GM19193 (cell line): ENCODE measurements around the gene KRT7.

Experiments used
- POLR2A ChIP-seq: IDR thresholded peaks from 4 replicates; pipeline ENCODE4 v1.6.1; 2011; ENCODE audit not compliant: insufficient read depth, insufficient read length; ENCODE audit errors: extremely low read depth

The KRT7 gene

DNA sequence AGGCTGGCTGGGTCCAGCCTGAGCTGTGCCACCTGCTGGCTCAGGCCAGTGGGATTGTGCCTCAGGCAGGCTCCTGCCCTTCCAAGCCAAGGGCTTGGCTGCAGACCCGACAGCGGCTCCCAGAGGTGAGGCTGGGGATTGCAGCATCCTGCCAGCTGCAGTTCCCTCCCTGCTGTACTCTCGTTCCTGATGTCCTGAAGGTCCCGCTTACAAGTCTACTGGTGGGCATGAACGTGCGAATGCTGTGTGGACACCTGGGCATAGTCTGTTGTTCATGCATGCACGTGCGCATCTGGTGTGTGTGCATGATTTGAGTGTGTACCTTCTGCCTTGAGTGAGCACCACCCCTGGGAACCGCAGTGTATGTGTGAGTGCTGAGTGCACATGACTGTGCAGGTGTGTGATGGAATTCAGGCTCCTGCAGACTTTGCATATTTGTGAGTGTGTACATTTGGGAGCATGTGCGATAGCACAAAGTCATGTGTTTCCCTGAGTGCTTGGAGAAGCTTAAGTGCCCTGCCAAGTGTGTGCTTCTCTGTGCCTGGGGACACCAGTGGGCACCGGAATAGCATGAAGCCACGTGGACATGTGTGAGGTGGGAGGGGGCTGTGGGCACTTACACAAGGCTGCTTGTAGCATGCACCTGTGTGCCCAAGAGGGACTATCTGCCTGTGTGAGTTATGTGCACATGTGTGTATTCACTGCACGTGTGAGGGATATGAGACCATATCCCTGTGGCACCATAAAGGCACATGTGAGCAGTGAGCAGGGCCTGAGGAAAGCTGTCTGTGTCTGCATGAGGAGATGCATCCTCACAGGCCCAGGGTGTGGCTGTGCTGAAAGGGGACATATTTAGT, 19.3 kb upstream of the KRT7 start:
- no peak for TF ChIP-seq POLR2A

DNA sequence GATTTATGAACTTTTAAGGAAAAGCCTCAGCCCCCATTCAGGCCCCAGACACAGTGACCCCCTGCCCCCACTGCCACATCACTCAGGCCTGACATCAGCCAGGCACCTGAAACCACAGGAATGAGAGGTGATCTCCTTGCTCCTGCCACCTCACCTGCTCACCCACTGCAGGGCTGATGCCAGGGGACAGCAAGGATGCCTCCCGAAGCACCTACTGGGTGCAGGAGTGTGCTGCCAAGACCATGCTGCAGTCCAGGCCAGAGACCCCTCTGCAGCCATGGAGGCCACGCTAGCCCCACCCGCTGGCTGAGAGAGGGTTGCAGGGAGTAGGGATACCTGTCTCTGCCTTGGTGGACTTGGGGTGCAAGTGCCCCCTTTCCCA, 18.6 kb upstream of the KRT7 start:
- TF ChIP-seq POLR2A = no peak

DNA sequence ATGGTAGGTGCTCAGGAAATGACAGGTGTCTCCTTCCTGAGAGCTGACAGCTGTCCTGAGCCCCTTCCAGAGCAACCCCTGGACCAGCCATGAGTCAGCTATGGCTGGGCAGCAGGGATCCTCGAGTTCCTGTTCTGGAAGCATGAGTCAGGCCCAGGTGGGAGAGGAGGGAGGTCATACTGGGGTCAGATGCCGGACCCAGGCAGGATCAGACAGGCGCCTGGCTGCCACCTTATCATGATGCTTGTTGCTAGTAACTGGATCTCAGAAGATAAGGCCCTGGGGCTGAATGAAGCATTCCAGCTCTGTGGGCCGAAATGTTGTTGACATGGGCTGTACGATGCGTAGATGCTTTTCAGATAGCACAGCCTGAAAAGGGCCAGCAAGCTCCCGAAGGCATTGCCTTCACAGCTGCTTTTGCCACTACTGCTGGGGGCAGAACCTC, 17.4 kb upstream of the KRT7 start:
- no peak for TF ChIP-seq POLR2A

DNA sequence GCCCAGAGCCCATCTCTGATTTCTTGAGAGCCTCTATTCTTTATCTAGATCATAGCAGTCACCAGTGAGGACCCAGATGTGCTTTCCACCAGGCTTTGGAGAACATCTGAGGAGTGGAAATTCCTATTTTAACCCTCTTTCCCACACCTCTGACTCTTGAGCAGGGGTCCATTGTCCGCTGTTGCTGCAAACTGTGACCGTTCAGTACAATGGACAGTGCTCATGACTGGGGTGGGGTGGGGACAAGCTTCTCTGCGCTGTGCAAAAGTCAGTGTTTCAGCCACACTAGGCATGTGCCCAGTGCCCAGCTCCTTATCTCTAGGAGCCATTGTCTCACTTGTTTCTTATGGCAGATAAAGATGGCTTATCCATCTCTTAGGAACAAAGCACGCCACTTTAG, 16.9 kb upstream of the KRT7 start:
- no peak for TF ChIP-seq POLR2A

DNA sequence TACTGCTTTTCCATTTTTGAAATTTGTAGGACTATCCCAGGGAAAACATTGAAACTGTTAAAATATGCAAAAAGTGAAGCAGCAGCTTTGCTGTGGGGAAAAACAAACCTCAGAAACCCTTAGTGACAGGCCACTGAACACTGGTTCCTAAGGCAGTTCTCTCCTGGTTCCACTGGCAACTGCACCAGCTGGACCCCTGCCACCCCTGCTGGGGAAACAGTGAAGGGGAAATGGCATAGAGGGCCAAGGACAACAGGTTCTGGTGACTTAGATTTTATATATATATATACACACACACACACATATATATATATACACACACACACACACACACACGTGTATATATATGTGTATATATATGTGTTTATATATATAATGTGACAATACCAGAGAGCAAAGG, 16.2 kb upstream of the KRT7 start:
- TF ChIP-seq POLR2A = no peak

DNA sequence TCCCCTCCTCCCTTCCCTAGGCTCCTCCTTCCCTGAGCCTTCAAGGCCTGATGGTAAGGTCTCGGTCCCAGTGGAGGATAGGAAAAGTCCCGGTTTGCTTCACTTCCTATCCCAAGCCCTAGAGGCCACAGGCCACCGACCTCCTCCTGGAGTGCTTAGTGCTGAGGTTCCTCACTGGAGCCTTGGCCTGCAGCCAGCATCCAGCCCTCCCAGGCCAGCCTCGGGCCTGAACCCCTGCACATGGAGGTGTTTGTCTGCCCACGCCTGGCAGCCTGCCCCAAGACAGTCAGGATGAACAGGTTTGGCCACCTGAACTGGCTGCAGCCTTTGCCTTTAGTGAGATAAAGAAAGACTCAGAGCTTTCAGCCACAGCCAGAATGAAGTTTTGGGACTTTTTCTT, 15.8 kb upstream of the KRT7 start:
- TF ChIP-seq POLR2A = no peak

DNA sequence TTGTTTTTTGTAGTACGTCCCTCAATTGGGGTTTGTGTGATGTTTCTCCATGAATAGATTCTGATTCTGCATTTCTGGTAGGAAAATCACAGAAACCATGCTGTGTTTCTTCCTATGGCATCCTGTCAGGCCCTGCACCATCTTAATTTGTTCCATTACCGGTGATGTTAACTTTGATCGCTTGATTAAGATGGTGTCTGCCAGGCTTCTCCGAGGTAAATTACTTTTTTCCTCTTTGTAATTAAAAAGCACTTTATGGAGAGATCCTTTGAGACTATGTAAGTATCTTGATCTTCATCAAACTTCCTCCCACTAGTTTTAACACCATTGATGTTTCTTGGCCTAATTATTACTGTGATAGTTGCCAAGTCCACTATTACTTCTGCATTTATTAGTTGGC, 15.0 kb upstream of the KRT7 start:
- TF ChIP-seq POLR2A = no peak

DNA sequence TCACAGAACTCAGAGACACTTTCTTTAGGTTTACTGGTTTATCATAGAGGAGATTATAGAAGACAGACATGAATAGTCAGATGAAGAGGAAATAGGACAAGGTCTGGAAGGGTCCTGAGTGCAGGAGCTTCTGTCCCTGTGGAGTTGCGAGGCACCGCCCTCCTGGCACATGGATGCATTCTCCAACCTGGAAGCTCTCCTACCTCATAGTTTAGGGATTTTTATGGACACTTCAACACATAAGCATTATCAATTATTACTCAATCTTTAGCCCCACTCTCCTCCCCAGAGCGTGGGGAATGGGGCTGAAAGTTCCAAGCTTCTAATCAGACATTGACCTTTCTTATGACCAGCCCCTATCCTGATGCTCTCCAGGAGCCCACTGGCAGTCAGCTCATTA, 12.6 kb upstream of the KRT7 start:
- no peak for TF ChIP-seq POLR2A

DNA sequence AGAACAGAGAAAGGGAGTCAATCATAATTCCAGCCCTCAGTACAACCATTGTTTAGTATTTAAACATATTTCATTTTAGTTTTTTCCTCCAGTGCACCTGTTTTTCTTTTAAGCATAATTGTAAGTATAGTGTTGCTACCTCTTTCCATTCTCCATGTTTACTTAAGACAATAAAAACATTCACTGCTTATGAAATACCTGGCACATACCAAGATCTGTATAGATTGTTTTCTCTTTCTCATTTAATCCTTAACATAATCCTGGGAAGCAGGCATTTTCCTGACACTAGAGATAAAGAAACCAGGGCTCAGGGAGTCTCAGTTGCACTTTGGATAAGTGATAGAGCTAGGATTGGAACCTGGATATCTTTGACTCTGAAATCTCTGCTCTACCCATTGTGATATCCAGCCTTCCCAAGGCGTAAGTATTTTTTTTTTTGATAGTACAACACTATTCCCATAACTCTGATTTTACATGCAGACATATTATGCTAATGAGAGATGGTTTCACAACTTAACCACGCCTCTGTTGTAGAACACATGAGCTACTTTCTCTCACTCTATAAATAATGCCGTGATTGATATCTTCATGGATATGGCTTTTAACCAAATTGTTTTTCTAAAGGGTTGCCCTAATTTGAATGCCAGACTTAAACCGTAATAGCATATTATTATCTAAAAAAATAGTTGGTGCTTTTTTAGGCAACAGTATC, 11.8 kb upstream of the KRT7 start:
- TF ChIP-seq POLR2A = no peak

DNA sequence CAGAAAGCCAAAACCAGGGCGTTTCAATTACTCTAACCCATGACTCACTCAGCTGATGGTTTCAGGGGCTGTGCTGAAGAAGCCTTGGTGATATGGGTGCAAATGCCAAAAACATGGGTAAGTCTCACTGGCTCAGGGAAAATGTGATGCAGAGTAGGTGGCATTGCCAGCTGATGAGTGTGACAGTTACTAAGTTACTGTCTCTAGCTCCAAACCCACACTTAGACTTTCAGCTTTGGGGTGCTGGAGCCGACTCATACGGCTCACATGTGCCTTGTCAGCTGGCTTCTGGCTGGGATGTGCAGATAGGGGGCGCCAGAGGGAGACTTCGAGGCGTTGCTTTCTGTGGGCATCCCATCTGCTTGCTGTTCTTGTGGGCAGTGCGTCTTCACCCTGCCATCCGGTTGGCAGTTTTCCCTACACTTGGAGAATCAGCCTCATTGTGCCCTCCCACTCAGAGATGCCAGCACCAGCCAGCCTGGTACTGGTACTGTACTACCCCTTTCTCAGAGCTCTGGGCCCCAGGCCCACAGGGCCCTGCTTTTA, 11.1 kb upstream of the KRT7 start:
- TF ChIP-seq POLR2A = no peak

DNA sequence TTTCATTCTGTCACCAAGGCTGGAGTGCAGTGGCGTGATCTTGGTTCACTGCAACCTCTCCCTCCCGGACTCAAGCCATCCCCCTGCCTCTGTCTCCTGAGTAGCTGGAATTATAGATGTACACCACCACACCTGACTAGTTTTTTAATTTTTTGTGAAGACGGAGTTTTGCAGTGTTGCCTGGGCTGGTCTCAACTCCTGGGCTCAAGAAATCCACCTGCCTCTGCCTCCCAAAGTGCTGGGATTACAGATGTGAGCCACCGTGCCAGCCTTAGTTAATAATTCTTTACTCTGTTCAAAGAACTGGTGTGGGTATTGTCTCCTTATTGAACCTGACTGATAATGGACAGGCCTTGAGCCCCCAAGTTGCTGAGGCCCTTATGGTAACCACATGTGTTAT, 10.4 kb upstream of the KRT7 start:
- no peak for TF ChIP-seq POLR2A

DNA sequence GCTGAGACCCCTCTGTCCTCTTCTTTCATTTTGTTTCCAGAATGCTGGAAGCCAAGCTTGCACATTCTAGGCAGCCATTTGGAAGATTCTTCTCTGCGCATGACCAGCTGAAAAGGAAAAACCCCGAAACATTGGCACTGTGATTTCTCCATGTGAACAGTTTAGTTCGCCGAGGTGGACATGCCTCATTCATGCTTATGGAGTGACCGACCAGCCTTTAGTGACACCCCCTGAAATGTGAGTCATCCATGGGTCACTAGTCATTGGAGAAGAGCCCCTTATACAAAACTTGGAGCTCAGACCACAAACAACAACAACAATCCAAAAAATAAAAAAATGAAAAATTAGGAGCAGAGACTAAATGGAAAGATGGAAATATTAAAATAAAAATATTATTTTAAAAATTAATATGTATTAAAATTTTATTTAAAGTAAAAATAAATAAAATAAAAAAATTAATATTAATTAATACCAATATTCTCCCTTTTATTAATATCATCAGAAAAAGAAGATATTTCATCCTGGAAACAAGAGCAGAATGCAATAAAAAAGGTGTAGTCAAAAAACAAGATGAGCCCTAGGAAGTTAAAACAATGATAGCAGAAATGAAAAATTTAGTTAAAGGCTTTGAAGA, 9.5 kb upstream of the KRT7 start:
- no peak for TF ChIP-seq POLR2A

DNA sequence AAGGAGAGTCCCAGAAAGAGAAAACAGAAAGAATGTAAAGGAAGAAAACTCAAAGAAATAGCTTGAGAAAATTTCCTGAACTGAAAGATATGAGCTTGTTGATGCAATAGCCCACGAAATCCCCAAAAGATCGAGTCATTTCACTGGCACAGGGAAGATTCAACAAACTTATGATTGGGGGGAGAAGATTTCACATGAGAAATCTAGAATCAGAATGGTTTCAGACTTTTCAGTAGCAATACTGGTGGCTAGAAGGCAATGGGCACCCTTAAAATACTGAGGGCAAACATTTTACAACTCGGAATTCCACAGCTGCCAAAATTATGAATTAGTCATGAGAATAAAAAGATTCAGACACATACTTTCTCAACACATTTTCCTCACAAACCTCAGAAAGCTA, 8.9 kb upstream of the KRT7 start:
- TF ChIP-seq POLR2A = no peak

DNA sequence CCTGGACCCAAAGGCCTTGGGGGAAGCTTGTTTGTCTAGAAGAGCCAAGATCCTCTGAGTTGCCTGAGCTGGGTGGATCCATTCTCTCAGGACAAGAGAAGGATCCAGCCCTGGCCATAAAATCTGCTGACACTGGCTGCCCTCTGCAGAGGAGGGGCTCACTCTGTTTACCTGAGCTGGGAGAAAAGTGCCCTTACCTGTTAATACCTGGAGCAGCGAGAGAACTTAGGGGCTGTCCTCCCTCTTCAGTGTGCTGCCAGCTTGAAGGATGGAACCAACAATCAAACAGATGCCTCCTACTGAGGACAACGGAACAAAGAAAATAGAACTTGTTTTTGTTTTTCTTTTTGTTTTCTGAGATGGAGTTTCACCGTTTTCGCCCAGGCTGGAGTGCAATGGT, 7.3 kb upstream of the KRT7 start:
- no peak for TF ChIP-seq POLR2A

DNA sequence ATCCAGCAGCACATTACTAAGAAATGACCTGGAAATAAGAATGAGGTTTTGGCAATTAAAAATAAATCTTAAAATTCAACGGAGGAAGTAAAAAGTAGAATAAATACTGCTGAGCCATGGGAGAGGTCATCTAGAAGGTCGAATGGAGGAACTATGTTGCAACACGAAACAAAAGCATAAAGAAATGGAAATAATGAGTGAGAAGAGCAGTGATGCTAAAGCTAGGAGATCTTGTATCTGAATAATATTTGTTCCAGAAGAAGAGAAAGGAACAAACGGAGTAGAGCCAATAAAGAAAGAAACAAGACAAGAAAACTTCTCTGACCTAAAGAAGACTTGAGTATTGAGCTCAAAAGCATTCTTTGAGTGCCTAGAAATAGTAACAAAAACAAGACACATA, 6.6 kb upstream of the KRT7 start:
- no peak for TF ChIP-seq POLR2A
